Stimulated activated CD4-positive, alpha-beta T cell treated with anti-CD3 and anti-CD28 coated beads, Interleukin-2, amount 100 ng/mL, for 24 hours (primary cell): ENCODE results near the gene KIRREL3.

Experiments
- DNase-seq, 2 donors: peaks; one replicate each; pipeline ENCODE4 v3.0.0-alpha.2; 2020

The KIRREL3 gene

GRCh38 chr11:126901783-126902182 lies 98.8 kb downstream of the KIRREL3 start:
- no peak for DNase-seq

- no peak for DNase-seq
These were observed 100.4 kb downstream of the KIRREL3 start for GRCh38 chr11:126899961-126900748.

DNA sequence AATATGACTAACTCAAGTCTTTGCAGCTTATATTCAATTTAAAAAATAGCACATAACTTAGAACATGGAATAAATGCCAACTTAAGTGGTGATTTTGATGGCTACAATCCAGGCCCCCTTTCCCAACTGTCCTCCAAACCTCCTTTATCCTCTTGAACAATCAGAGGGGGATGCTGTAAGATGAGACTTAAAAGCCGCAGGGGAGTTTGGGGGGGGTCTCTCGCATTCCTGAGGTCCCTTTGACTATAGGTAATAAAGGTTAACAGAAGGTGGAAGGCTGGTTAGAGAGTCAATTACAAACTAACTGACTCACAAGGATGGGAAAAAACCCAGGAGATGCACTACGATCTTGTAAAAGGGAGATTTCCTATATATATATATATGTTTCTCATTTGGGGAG lies 101.8 kb downstream of the KIRREL3 start:
- no peak for DNase-seq

DNA sequence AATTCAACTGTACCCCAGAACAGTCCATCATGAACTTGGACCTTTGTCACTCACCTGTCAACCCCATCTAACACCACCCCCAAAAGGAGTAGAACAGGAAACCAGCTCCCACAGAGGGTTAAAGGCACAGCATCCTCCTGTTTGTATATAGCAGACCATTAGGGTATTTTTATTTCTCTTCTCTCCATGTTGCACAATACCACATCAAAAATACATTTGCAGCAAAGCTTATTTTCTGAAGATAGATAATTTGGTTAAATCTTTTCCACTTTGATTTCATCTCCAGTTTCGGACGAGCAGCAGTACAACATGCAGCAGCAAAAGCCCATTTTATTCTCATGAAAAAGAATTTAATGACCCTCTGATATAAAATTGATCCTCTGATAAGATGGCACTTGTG lies 103.1 kb downstream of the KIRREL3 start:
- DNase-seq: no peak

DNA sequence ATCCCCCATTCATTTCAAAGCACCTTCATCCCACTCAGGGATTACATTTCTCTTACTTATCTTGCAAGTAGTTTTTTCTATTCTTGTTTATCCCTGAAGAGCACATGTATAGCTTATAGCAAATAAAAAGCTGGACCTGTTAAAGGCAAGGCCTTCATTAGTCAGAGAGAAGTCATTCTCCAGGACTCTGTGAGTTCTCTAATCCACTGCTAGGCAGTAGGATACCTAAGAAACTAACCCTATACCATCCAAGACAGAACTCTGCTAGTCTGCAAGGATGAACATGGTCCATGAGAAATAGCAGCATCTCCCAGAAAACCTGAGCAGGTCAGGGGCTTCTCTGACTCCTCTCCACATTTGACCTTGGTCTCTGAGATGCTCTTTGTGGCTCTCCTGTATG lies 104.5 kb downstream of the KIRREL3 start:
- DNase-seq: no peak

GRCh38 chr11:126893796-126894195 lies 106.8 kb downstream of the KIRREL3 start:
- DNase-seq: no peak

- DNase-seq: no peak
These were observed 107.8 kb downstream of the KIRREL3 start for GRCh38 chr11:126892756-126893155.

- DNase-seq: no peak
These were observed 108.9 kb downstream of the KIRREL3 start for GRCh38 chr11:126891556-126892217.

DNA sequence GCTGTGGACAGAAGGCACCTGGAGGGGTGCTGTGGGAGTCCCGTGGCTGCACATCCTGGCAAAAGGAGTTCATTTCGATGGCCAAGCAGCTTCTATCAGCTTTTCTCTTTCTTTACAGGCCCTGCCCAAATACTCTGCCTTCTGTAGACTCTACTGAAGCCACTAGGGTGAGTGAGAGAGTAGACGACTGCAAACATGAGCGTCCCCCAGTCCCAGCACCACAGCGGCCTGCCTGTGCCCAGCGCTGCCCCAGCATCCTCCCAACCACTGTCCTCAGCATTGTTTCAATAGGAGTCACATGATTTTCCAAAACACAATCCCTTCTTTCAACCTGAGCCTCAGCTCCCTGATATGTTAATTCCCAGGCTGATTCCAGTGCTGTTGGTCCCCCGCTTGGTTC lies 110.0 kb downstream of the KIRREL3 start:
- DNase-seq: no peak

GRCh38 chr11:126888115-126888712 lies 112.4 kb downstream of the KIRREL3 start:
- no peak for DNase-seq

GRCh38 chr11:126886636-126887035 lies 113.9 kb downstream of the KIRREL3 start:
- DNase-seq: no peak

DNA sequence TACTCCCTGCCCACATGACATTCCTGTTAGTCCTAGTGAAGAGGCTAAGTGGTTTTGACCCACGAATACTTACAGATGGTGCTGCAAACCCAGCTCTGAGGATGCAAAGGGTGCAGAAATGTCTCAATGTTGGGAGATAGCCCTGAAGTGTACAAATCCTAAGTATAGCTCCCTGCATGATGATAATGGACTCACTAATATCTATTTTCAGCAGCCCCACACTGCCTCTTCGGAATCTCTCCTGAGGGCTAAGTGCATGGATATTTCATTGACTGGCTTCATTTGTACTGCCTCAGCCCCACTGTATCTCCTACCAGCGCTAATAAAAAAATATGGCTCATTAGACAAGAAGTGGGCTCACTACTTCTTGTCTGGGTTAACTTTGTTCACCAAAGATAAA lies 114.5 kb downstream of the KIRREL3 start:
- DNase-seq: no peak

GRCh38 chr11:126884594-126884993 lies 116.0 kb downstream of the KIRREL3 start:
- no peak for DNase-seq

GRCh38 chr11:126884192-126884591 lies 116.4 kb downstream of the KIRREL3 start:
- DNase-seq: no peak

GRCh38 chr11:126880872-126881271 lies 119.7 kb downstream of the KIRREL3 start:
- DNase-seq: no peak

- DNase-seq: no peak
These were observed 121.1 kb downstream of the KIRREL3 start for GRCh38 chr11:126879516-126879915.

DNA sequence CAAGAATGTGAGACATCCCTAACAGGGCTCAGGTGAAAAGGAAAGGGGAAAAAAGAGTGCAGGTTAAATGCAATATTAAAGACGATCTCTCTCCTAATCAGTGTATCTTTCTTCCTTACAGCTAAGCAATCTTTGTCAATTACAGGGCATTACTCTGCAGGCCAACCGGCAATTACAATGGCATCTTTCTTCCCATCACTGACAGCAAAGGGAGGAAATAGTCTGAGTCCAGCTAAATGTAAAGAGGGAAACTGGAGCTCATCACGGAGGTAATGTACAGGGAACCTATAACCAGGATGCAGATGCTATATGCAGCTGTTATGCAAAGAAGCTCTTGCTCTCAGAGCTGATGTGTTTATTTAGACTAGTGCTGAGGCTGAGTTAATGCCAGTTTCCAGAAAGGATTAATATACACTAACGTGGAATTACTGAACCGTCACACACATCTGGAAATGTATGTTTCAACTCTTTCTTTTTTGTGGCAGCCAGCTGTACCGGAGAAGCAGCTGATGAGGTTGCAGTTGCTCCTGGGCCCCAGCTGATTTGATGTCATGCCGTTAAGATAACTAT lies 121.6 kb downstream of the KIRREL3 start:
- DNase-seq: no peak

DNA sequence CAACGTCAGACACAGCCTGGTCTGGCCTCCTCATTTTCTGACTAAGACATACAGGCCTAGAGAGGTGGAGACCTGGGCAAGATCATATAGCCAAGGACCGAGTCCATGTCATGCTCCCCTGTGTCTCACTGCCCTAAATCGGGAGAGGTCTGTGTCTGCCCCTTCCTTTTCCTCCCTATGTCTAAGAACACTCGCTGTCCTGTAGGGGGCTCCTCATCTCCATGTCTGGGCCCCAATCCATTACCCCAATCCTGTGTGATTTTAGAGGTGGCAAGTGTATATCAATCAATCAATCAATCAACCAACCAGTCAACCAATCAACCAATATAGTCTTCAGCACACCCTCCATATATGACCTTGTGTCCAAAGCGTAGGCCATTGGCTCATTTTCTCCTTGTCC lies 125.7 kb downstream of the KIRREL3 start:
- DNase-seq: no peak

DNA sequence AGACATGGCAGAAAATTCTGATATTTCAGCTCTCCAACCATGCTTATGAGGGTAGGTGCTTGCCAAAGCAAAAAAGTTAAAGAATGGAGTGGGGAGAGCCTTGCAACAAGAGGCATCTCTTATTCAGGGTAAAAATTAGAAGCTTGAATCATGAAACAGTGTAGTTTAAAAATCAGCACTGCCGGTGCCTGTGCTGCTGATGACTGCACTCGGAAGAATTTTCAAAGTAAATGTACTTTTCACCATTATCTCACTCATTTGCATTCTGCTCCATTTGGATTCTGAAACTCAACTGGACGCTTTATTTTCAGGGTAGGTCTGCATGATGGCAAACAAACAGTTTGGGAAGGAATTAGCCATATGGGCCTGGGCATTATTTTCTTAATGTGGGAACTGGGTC lies 126.3 kb downstream of the KIRREL3 start:
- DNase-seq: no peak

GRCh38 chr11:126871792-126872191 lies 128.8 kb downstream of the KIRREL3 start:
- no peak for DNase-seq

- no peak for DNase-seq
These were observed 130.5 kb downstream of the KIRREL3 start for GRCh38 chr11:126870021-126870420.

DNA sequence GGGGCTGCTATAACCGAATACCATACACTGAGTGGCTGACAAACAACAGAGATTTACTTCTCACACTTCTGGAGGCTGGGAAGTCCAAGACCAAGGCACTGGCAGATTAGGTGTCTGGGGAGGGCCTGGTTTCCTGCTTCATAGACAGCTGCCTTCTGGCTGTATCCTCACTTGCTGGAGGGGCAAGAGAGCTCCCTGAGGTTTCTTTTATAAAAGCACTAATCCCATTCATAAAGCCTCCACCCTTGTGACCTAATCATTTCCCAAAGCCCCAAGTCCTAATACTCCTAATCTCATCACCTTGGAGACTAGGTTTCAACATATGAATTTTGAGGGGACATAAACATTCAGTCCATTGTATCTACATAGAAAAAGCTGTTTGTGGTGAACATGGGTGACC lies 131.8 kb downstream of the KIRREL3 start:
- DNase-seq: no peak

GRCh38 chr11:126864934-126865333 lies 135.6 kb downstream of the KIRREL3 start:
- no peak for DNase-seq
